ENCODE data around the gene KIF19.

Gene KIF19

DNA sequence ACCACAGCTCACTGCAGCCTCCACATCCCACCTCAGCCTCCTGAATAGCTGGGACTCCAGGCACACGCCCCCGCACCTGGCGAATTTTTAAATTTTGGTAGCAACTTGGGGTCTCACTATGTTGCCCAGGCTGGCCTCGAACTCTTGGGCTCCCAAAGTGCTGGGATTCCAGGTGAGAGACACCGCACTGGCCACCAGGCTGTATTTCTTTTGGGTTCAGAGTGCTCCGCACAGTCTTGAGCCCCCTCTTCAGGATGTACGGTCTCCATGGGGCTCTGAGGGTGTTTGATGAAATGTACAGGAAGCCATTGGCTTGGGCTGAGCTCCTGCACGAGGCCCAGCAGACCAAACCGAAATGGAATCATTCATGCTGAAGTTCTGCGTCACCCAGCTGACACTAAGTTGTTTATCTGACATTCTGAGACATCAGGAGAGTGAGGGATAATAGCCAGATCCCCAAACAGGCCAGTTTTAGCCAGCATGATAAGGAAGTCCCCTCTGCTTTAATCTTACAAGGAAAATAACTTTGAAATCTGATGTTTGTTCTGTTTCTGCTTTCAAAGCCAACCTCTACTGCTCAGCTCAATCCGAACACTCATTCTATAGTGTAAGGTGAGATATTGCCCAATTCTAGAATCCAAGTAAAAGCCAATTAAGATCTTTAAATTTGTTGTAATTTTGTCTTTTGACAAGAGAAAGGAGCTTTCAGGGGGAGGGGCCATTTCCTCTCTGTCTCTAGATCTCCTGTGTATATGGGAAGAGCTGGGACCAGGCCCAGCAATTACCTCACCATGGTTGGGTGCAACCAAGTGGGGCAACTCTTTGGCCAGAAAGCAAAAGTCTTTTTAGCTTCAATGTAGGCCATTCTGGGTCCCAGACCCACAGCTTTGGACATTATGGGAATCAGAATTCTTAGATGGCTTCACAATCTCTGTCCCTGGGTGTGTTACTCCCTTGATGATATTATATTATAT lies 64.9 kb downstream of the KIF19 start:
- TF ChIP-seq Cebpa-rat (IDR thresholded peaks at IDR 0.05) = no peak
- Histone ChIP-seq H3K9ac (no peak overlapping the region), H3K36me3 (no peaks in the 10 kb centered on the region), H3K4me2 (peak overlapping the region; percentile 52), H3K27ac (no peak overlapping the region), H3K4me1 (peaks cover 46% of the 10 kb centered on the region), H3K9me3 (peaks cover 7% of the 10 kb centered on the region), H4K20me1 (no peaks in the 10 kb centered on the region), H3K27me3 (no peaks in the 10 kb centered on the region), H3K4me3 (no peak overlapping the region)

DNA sequence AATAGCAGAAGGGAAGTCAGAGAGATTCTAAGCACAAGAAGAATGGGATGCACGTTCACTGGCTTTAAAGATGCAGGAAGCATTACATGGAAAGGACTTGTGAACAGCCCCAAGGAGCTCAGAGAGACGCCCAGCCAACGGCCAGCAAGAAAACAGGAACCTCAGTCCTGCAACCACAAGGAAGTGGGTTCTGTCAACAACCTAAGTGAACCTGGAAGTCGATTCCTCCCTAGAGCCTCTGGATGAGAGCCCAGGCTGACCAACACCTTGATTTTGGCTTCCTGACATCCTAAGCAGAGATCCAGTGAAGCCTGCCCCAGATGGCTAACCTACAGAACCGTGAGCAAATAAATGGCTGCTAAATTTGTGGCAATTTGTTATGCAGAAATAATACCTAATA lies 65.7 kb downstream of the KIF19 start:
- Histone ChIP-seq H3K9ac (no peak overlapping the region), H3K4me3 (no peak overlapping the region), H3K4me1 (peaks cover 46% of the 10 kb centered on the region), H3K4me2 (peak overlapping the region; percentile 52), H3K27ac (no peak overlapping the region), H4K20me1 (no peaks in the 10 kb centered on the region), H3K9me3 (peaks cover 7% of the 10 kb centered on the region), H3K36me3 (no peaks in the 10 kb centered on the region), H3K27me3 (no peaks in the 10 kb centered on the region)
- TF ChIP-seq Cebpa-rat (IDR thresholded peaks at IDR 0.05) = no peak

- H3K27me3 ChIP-seq = no peaks in the 10 kb centered on the region
- H3K4me2 ChIP-seq = peak overlapping the region; percentile 74
- no peaks in the 10 kb centered on the region for H4K20me1 ChIP-seq
- no peaks in the 10 kb centered on the region for H3K36me3 ChIP-seq
- no peak overlapping the region for H3K27ac ChIP-seq
- TF ChIP-seq Cebpa-rat (IDR thresholded peaks at IDR 0.05) = no peak
- peaks cover 7% of the 10 kb centered on the region for H3K9me3 ChIP-seq
- no peak overlapping the region for H3K4me3 ChIP-seq
- no peak overlapping the region for H3K9ac ChIP-seq
- peaks cover 46% of the 10 kb centered on the region for H3K4me1 ChIP-seq
These were observed 66.8 kb downstream of the KIF19 start for GRCh38 chr17:74392848-74393247.

- Histone ChIP-seq H3K4me2 (peak overlapping the region; percentile 74), H3K27ac (no peak overlapping the region), H3K4me1 (peaks cover 46% of the 10 kb centered on the region), H4K20me1 (no peaks in the 10 kb centered on the region), H3K4me3 (no peak overlapping the region), H3K36me3 (no peaks in the 10 kb centered on the region), H3K9ac (no peak overlapping the region), H3K9me3 (peaks cover 7% of the 10 kb centered on the region), H3K27me3 (no peaks in the 10 kb centered on the region)
- TF ChIP-seq Cebpa-rat (IDR thresholded peaks at IDR 0.05) = no peak
These were observed 67.4 kb downstream of the KIF19 start for GRCh38 chr17:74393346-74393942.

DNA sequence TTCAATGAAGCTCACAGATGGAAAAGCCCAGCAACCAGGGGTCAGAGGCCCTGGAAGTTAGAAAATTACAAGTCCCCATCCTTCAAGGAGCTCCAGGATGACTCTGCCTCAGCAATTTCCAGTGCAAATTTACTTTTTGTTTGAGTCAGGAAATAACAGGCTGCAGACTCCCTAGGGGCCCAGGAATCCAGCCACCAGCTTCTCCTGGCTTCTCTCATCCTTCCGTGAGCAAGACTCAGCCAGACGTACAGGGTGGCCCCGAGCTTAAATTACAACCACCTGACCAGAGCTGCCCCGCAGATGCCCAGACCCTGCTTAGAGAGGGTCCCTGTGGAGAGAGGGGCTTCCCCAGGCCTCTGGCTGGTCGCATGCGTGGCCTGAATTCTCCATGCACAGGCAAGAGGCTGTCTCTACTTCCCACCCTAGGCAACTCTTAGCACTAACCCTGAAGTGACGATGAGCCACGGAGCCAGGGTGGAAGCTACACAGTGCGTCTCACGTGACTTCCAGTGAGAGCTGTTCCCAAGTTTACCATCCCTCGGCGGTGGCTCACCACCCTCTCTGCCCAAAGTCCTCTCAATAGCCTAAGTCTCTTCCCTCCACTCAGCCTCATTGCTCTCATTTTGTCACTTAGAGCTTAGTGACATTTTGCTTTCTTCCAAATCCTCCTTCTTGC lies 68.4 kb downstream of the KIF19 start:
- Histone ChIP-seq H3K9me3 (peaks cover 7% of the 10 kb centered on the region), H3K4me1 (peaks cover 46% of the 10 kb centered on the region), H3K27me3 (no peaks in the 10 kb centered on the region), H3K4me3 (no peak overlapping the region), H3K9ac (no peak overlapping the region), H3K36me3 (no peaks in the 10 kb centered on the region), H3K4me2 (peak overlapping the region; percentile 74), H3K27ac (no peak overlapping the region), H4K20me1 (no peaks in the 10 kb centered on the region)
- TF ChIP-seq Cebpa-rat (IDR thresholded peaks at IDR 0.05) = no peak

DNA sequence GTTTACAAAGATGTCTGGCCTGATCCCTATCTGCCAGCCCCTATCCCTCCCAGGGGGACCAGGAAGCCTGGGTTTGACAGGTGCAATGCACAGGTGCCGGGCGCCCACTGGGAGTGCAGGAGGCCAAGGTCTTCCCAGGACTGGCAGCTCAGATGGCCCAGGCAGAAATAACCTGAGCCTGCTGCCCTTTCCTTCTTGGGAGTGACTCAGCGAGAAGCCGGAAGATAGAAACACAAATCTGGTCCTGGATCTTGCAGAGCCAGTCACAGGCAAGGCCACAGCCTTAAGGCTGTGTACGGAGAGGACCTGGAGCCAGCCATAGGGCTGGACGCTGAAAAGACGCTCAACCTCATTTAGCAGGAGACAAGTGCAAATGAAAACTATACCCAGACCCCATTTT lies 69.0 kb downstream of the KIF19 start:
- TF ChIP-seq Cebpa-rat (IDR thresholded peaks at IDR 0.05) = no peak
- no peaks in the 10 kb centered on the region for H3K27me3 ChIP-seq
- no peaks in the 10 kb centered on the region for H3K36me3 ChIP-seq
- no peak overlapping the region for H3K27ac ChIP-seq
- no peak overlapping the region for H3K4me3 ChIP-seq
- H3K9me3 ChIP-seq = peaks cover 7% of the 10 kb centered on the region
- no peak overlapping the region for H3K9ac ChIP-seq
- H3K4me2 ChIP-seq = no peak overlapping the region
- peaks cover 46% of the 10 kb centered on the region for H3K4me1 ChIP-seq
- no peaks in the 10 kb centered on the region for H4K20me1 ChIP-seq

DNA sequence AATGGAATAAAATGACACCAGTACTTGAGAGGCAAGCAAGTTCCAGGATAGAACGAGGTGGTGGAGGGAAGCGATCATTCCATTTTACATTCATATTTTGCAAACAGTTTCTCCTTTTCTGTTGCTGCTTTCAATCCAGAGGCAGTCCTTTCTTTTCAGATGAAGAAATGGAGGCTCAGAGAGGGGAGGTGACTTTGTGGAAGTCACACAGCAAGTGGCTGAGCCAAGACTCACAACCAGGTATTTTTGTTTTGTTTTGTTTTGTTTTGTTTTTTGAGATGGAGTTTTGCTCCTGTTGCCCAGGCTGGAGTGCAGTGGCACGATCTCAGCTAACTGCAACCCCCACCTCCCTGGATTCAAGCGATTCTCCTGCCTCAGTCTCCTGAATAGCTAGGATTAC lies 70.5 kb downstream of the KIF19 start:
- Histone ChIP-seq H3K4me3 (no peak overlapping the region), H3K27me3 (no peaks in the 10 kb centered on the region), H3K9ac (no peak overlapping the region), H3K4me1 (peaks cover 35% of the 10 kb centered on the region), H3K36me3 (no peaks in the 10 kb centered on the region), H3K27ac (no peak overlapping the region), H3K4me2 (no peak overlapping the region), H3K9me3 (peaks cover 7% of the 10 kb centered on the region), H4K20me1 (no peaks in the 10 kb centered on the region)
- no peak for TF ChIP-seq Cebpa-rat (IDR thresholded peaks at IDR 0.05)

- Histone ChIP-seq H4K20me1 (no peaks in the 10 kb centered on the region), H3K27me3 (no peaks in the 10 kb centered on the region), H3K9ac (no peak overlapping the region), H3K27ac (no peak overlapping the region), H3K36me3 (no peaks in the 10 kb centered on the region), H3K4me2 (no peak overlapping the region), H3K4me3 (no peak overlapping the region), H3K4me1 (no peaks in the 10 kb centered on the region; the same call in 1 of the 2 replicates), H3K9me3 (no peaks in the 10 kb centered on the region)
- no peak for TF ChIP-seq Cebpa-rat (IDR thresholded peaks at IDR 0.05)
These were observed 76.0 kb downstream of the KIF19 start for GRCh38 chr17:74402048-74402447.

DNA sequence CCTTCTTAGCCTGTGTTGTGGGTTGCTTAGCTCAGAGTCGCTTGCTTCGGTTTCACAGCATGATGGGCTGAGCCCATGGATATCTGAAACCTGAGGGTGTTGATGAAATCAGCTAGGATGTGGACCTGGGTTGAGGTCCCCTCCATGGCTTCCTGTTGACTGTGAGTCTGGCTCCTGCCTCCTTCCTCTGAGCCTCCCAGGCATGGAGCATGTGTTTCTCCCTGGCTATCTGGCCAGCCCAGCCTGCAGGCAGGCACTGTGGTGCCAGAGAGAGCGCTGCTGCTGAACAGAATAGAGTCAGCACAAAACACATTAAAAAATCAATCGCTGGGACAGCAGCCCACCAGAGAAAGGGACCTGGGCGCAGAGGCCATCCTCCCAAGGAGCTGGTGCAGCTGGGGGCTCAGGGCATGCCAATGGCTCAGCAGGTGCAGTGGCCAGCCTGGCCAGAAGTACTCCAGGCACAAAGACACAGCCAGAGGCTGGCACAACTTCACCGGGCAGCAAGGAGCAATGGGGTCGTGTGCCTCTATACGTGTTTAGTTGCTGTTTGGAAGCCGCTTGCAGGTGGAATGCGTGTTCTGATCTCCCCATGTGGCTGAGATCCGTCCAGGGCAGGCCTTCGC lies 77.6 kb downstream of the KIF19 start:
- H3K4me2 ChIP-seq = peak overlapping the region; percentile 6; the same call in 1 of the 2 replicates
- H3K9me3 ChIP-seq = no peaks in the 10 kb centered on the region
- H3K4me1 ChIP-seq = no peaks in the 10 kb centered on the region; the same call in 1 of the 2 replicates
- no peaks in the 10 kb centered on the region for H3K27me3 ChIP-seq
- no peak overlapping the region for H3K27ac ChIP-seq
- H3K4me3 ChIP-seq = no peak overlapping the region
- no peak overlapping the region for H3K9ac ChIP-seq
- no peaks in the 10 kb centered on the region for H4K20me1 ChIP-seq
- TF ChIP-seq Cebpa-rat (IDR thresholded peaks at IDR 0.05) = no peak
- no peaks in the 10 kb centered on the region for H3K36me3 ChIP-seq
